ENCODE results near the gene TSPAN12. TPM values are rescaled to one million over a fixed set of nuclear protein-coding genes. Genes with fewer than 3 reads are reported as not detected.

The TSPAN12 gene
- total RNA-seq, 1 experiment from 2014 or later = 7.4 TPM

- DNase-seq (ENCODE audit: low read depth, low spot score) (no peak), ATAC-seq (no peak)
- no peaks in the 10 kb centered on the region for H3K4me1 ChIP-seq (ENCODE audit: control insufficient read depth in 1 of 2, insufficient read depth in 2 of 2, low read length in 2 of 2)
- H3K27ac ChIP-seq (ENCODE audit: low read depth, low read length) = no peak overlapping the region
- H3K9me2 ChIP-seq (ENCODE audit: insufficient read depth) = no peaks in the 10 kb centered on the region
- ChIA-PET RAD21 (ENCODE audit: low non-redundant PET in 1 of 2, low total read pairs in 2 of 2, uncharacterized antibody in 2 of 2, unreplicated experiment in 2 of 2) (no interaction called here), CTCF (no interaction called here), POLR2A (no interaction called here)
- H3K27me3 ChIP-seq (ENCODE audit: insufficient read depth, low read length) = no peaks in the 10 kb centered on the region
- H4K20me1 ChIP-seq (ENCODE audit: insufficient read depth) = no peaks in the 10 kb centered on the region
- no peaks in the 10 kb centered on the region for H3K36me3 ChIP-seq (ENCODE audit: control insufficient read depth in 1 of 2, insufficient read depth in 2 of 2, low read length in 2 of 2)
- H2AFZ ChIP-seq (ENCODE audit: low read depth, low read length, poor library complexity, severe bottlenecking) = no peak overlapping the region
- H3K9ac ChIP-seq (ENCODE audit: low read length) = no peak overlapping the region
- H3K9me3 ChIP-seq (ENCODE audit: control insufficient read depth in 1 of 2, insufficient read depth in 1 of 2, low read depth in 1 of 2, low read length in 2 of 2) = no peaks in the 10 kb centered on the region
- H3K4me3 ChIP-seq (replicated peaks in 1 of 2; ENCODE audit: low read depth in 1 of 2, low read length in 2 of 2) = no peak overlapping the region
- H3K4me2 ChIP-seq (ENCODE audit: low read length) = no peak overlapping the region
- TF ChIP-seq SIN3A (IDR thresholded peaks at IDR 0.05; ENCODE audit: low read depth) (no peak), ZNF274 (IDR thresholded peaks at IDR 0.05; ENCODE audit: low read depth, low read length) (no peak)
- intact Hi-C loops (cut with micrococcal nuclease) = loop anchor here (5.0 kb wide), 2 partner anchors 133 to 298 kb away; no protein-coding TSS in a partner anchor
- no peaks in the 10 kb centered on the region for H3K79me2 ChIP-seq (ENCODE audit: insufficient read depth, low read length)
- no TSS peak for BruUV-seq (replicated peaks)
Measured at GRCh38 chr7:120809260-120809659, 48.7 kb downstream of the TSPAN12 start.

DNA sequence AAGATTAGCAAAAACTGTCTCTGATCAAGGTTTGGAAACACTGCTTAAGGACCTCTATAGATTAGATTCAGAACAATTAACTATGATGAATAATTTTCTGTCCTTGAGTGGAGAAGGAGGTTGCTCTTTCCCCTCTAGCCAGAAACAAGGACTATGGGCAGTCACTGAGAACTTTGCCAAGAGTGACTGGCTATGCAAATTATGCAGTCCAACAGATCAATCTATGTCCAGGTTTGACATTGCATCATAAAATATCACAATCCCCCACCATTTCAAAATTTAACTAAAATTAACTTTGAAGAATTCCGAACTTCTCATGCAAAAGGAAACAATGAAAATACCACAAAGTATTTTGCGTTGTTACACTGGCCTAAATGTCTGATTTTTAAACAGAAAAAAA, 50.6 kb downstream of the TSPAN12 start:
- no TSS peak for BruUV-seq (replicated peaks)
- TF ChIP-seq EZH2phosphoT487 (IDR thresholded peaks at IDR 0.05; ENCODE audit: borderline replicate concordance) (no peak), ZNF274 (IDR thresholded peaks at IDR 0.05; ENCODE audit: low read depth, low read length) (no peak), FOSL1 (IDR thresholded peaks at IDR 0.05; ENCODE audit: low read depth) (no peak), ELF1 (IDR thresholded peaks at IDR 0.05; ENCODE audit: borderline replicate concordance, low read depth) (no peak), EZH2 (IDR thresholded peaks at IDR 0.05) (no peak), POLR2A (IDR thresholded peaks at IDR 0.05; ENCODE audit: borderline replicate concordance, extremely low read depth, insufficient read depth, insufficient read length) (no peak), SRF (IDR thresholded peaks at IDR 0.05; ENCODE audit: low read depth) (no peak), YY1 (IDR thresholded peaks at IDR 0.05; ENCODE audit: extremely low read depth, insufficient replicate concordance, low read depth, low read length) (no peak), CTCF (IDR thresholded peaks at IDR 0.05 in 2 of 3, conservative IDR thresholded peaks at IDR 0.05 in 1 of 3; ENCODE audit: borderline replicate concordance in 1 of 3, insufficient read depth in 1 of 3, low read depth in 2 of 3, low read length in 2 of 3) (no peak)
- TF ChIP-seq, protein P1, sequence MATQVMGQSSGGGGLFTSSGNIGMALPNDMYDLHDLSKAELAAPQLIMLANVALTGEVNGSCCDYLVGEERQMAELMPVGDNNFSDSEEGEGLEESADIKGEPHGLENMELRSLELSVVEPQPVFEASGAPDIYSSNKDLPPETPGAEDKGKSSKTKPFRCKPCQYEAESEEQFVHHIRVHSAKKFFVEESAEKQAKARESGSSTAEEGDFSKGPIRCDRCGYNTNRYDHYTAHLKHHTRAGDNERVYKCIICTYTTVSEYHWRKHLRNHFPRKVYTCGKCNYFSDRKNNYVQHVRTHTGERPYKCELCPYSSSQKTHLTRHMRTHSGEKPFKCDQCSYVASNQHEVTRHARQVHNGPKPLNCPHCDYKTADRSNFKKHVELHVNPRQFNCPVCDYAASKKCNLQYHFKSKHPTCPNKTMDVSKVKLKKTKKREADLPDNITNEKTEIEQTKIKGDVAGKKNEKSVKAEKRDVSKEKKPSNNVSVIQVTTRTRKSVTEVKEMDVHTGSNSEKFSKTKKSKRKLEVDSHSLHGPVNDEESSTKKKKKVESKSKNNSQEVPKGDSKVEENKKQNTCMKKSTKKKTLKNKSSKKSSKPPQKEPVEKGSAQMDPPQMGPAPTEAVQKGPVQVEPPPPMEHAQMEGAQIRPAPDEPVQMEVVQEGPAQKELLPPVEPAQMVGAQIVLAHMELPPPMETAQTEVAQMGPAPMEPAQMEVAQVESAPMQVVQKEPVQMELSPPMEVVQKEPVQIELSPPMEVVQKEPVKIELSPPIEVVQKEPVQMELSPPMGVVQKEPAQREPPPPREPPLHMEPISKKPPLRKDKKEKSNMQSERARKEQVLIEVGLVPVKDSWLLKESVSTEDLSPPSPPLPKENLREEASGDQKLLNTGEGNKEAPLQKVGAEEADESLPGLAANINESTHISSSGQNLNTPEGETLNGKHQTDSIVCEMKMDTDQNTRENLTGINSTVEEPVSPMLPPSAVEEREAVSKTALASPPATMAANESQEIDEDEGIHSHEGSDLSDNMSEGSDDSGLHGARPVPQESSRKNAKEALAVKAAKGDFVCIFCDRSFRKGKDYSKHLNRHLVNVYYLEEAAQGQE (IDR thresholded peaks at IDR 0.05; ENCODE audit: low read depth) = no peak
- TF ChIP-seq, protein P2, sequence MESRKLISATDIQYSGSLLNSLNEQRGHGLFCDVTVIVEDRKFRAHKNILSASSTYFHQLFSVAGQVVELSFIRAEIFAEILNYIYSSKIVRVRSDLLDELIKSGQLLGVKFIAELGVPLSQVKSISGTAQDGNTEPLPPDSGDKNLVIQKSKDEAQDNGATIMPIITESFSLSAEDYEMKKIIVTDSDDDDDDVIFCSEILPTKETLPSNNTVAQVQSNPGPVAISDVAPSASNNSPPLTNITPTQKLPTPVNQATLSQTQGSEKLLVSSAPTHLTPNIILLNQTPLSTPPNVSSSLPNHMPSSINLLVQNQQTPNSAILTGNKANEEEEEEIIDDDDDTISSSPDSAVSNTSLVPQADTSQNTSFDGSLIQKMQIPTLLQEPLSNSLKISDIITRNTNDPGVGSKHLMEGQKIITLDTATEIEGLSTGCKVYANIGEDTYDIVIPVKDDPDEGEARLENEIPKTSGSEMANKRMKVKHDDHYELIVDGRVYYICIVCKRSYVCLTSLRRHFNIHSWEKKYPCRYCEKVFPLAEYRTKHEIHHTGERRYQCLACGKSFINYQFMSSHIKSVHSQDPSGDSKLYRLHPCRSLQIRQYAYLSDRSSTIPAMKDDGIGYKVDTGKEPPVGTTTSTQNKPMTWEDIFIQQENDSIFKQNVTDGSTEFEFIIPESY (IDR thresholded peaks at IDR 0.05; ENCODE audit: extremely low read depth, insufficient replicate concordance, low read length) = no peak

More for the DNA sequence above, 50.6 kb downstream of the TSPAN12 start:
- H3K36me3 ChIP-seq (ENCODE audit: control insufficient read depth in 1 of 2, insufficient read depth in 2 of 2, low read length in 2 of 2) = no peaks in the 10 kb centered on the region
- H3K4me3 ChIP-seq (replicated peaks in 1 of 2; ENCODE audit: low read depth in 1 of 2, low read length in 2 of 2) = no peak overlapping the region
- DNase-seq (ENCODE audit: low read depth, low spot score) = no peak
- no peaks in the 10 kb centered on the region for H3K79me2 ChIP-seq (ENCODE audit: insufficient read depth, low read length)
- CTCF ChIA-PET = no interaction called here
- H3K27me3 ChIP-seq (ENCODE audit: insufficient read depth, low read length) = no peaks in the 10 kb centered on the region
- no peak overlapping the region for H3K9ac ChIP-seq (ENCODE audit: low read length)
- H3K9me3 ChIP-seq (ENCODE audit: control insufficient read depth in 1 of 2, insufficient read depth in 1 of 2, low read depth in 1 of 2, low read length in 2 of 2) = no peaks in the 10 kb centered on the region
- ATAC-seq = no peak
- H3K4me2 ChIP-seq (ENCODE audit: low read length) = no peak overlapping the region
- POLR2A ChIA-PET = interaction anchor here (1.4 kb wide), 1 partner anchor 141 kb away, joined by 3 read pairs; no protein-coding TSS in a partner anchor
- H2AFZ ChIP-seq (ENCODE audit: low read depth, low read length, poor library complexity, severe bottlenecking) = no peak overlapping the region
- intact Hi-C loops (cut with micrococcal nuclease) = loop anchor here (5.0 kb wide), 2 partner anchors 135 to 300 kb away; no protein-coding TSS in a partner anchor
- H3K9me2 ChIP-seq (ENCODE audit: insufficient read depth) = no peaks in the 10 kb centered on the region
- no peak overlapping the region for H3K27ac ChIP-seq (ENCODE audit: low read depth, low read length)
- H3K4me1 ChIP-seq (ENCODE audit: control insufficient read depth in 1 of 2, insufficient read depth in 2 of 2, low read length in 2 of 2) = no peaks in the 10 kb centered on the region
- RAD21 ChIA-PET (ENCODE audit: low non-redundant PET in 1 of 2, low total read pairs in 2 of 2, uncharacterized antibody in 2 of 2, unreplicated experiment in 2 of 2) = no interaction called here
- H4K20me1 ChIP-seq (ENCODE audit: insufficient read depth) = no peaks in the 10 kb centered on the region
